HG03103 (cell line): ENCODE measurements around the gene SDHD.
"Not testable (repeated sequence)": the region's sequence is repeated elsewhere in the genome, so short reads cannot be mapped to it uniquely, and the experiment has no call there.

Experiments used
- ATAC-seq: cut with Tn5 transposase; IDR thresholded peaks from one replicate; pipeline ENCODE4 v1.9.1; 2021; ENCODE audit warnings: low read depth; ENCODE audit not compliant: unreplicated experiment

The SDHD gene

GRCh38 chr11:112086422-112087191 lies at the start of gene SDHD, which contains the start of gene TIMM8B:
TSS of gene SDHD (plus strand) at chr11:112086873. CDS start at chr11:112086908, 35 bp downstream.
TSS of gene TIMM8B (minus strand) at chr11:112086756. CDS start at chr11:112086723, 33 bp downstream.
- ATAC-seq = peak; percentile 91

- no peak for ATAC-seq
Observed at GRCh38 chr11:112037527-112037926, 49.1 kb upstream of the SDHD start.

GRCh38 chr11:112042161-112042960 lies 44.3 kb upstream of the SDHD start:
- no peak for ATAC-seq

- ATAC-seq = no peak
Observed at GRCh38 chr11:112042961-112043304, 43.7 kb upstream of the SDHD start.

- ATAC-seq = no peak
Observed at GRCh38 chr11:112044961-112045360, 41.7 kb upstream of the SDHD start.

GRCh38 chr11:112046647-112047046 lies 40.0 kb upstream of the SDHD start:
- ATAC-seq = not testable (repeated sequence)

- ATAC-seq = not testable (repeated sequence)
Observed at GRCh38 chr11:112048256-112048655, 38.4 kb upstream of the SDHD start.

GRCh38 chr11:112049777-112050176 lies 36.9 kb upstream of the SDHD start:
- ATAC-seq = no peak

GRCh38 chr11:112050721-112051120 lies 36.0 kb upstream of the SDHD start:
- ATAC-seq = peak; percentile 59

- ATAC-seq = no peak
Observed at GRCh38 chr11:112051768-112052167, 34.9 kb upstream of the SDHD start.

GRCh38 chr11:112057170-112057569 lies 29.5 kb upstream of the SDHD start:
- no peak for ATAC-seq

- no peak for ATAC-seq
Observed at GRCh38 chr11:112058103-112058502, 28.6 kb upstream of the SDHD start.

- no peak for ATAC-seq
Observed at GRCh38 chr11:112062923-112063322, 23.8 kb upstream of the SDHD start.

- peak; percentile 77 for ATAC-seq
Observed at GRCh38 chr11:112073941-112074811, 12.5 kb upstream of the SDHD start, which contains the start of the genes NKAPD1 and PIH1D2. TSS of gene NKAPD1 (plus strand) at chr11:112074299. CDS start at chr11:112075575, 1,276 bp downstream. TSS of gene PIH1D2 (minus strand) at chr11:112074017. CDS start at chr11:112073174, 843 bp downstream.

- ATAC-seq = no peak
Observed at GRCh38 chr11:112082729-112083128, 3.9 kb upstream of the SDHD start.

- peak; percentile 9 for ATAC-seq
Observed at GRCh38 chr11:112085822-112086421, 751 bp upstream of the SDHD start.

- peak; percentile 12 for ATAC-seq
Observed at GRCh38 chr11:112087212-112087611, 539 bp downstream of the SDHD start.

- not testable (repeated sequence) for ATAC-seq
Observed at GRCh38 chr11:112095302-112095701, 8.6 kb downstream of the SDHD start.

- ATAC-seq = no peak
Observed at GRCh38 chr11:112096194-112096593, 9.5 kb downstream of the SDHD start.
